ENCODE results near the gene MIEF2. TPM values are rescaled to one million over a fixed set of nuclear protein-coding genes. Genes with fewer than 3 reads are reported as not detected.

Gene MIEF2
- total and polyA plus RNA-seq, 2 donors (not counting 3 experiments of a cell fraction or from before 2014, with no cell fraction given) = 8.3 to 22.7 TPM

GRCh38 chr17:18246109-18246725, 14.2 kb upstream of the MIEF2 start:
- Histone ChIP-seq H3K9me1 (replicated peaks; ENCODE audit: control insufficient read depth, extremely low read depth, insufficient read depth, low read length) (no peaks in the 10 kb centered on the region), H3K4me2 (ENCODE audit: insufficient read depth, low read length) (no peak overlapping the region), H4K20me1 (replicated peaks; ENCODE audit: control insufficient read depth, extremely low read depth, insufficient read depth, low read length) (no peaks in the 10 kb centered on the region), H3K9ac (replicated peaks; ENCODE audit: extremely low read depth, insufficient read depth, low read length) (no peak overlapping the region), H2AFZ (ENCODE audit: low read depth, low read length) (no peak overlapping the region), H3K9me3 (replicated peaks; ENCODE audit: control insufficient read depth, insufficient read depth, low read length) (no peaks in the 10 kb centered on the region), H3K4me1 (ENCODE audit: control insufficient read depth, extremely low read depth, insufficient read depth, low read length) (peaks cover 23% of the 10 kb centered on the region), H3K36me3 (ENCODE audit: control insufficient read depth in 2 of 2, extremely low read depth in 1 of 2, insufficient read depth in 2 of 2, low read length in 2 of 2) (peaks cover 16 to 49% of the 10 kb centered on the region in 2 experiments), H3K27ac (ENCODE audit: insufficient read depth, low read depth, low read length) (no peak overlapping the region), H3K27me3 (ENCODE audit: control insufficient read depth in 2 of 2, insufficient read depth in 2 of 2, low read length in 2 of 2) (no peaks in the 10 kb centered on the region), H3K79me2 (ENCODE audit: control insufficient read depth, insufficient read depth, low read length) (no peaks in the 10 kb centered on the region), H3K4me3 (replicated peaks in 1 of 3; ENCODE audit: insufficient read depth in 1 of 3, low read depth in 1 of 3, low read length in 3 of 3) (no peak overlapping the region)
- no TSS peak for BruUV-seq (replicated peaks)
- DNase-seq (ENCODE audit: low read depth, low spot score) (no peak), FAIRE-seq (no peak)
- ChIA-PET POLR2A (no interaction called here), CTCF (no interaction called here)
- dilution Hi-C loops (cut with MboI; ENCODE audit: extremely low pct_ligation_motif_present, low sequenced_read_pairs) = no loop called here
- intact Hi-C loops (cut with micrococcal nuclease) = loop anchor here (5.0 kb wide), 1 partner anchor 56 kb away; no protein-coding TSS in a partner anchor
- no peak for TF ChIP-seq EZH2 (IDR thresholded peaks at IDR 0.05; ENCODE audit: borderline replicate concordance, low read depth, low read length, severe bottlenecking)
- no peak for TF ChIP-seq POLR2A (IDR thresholded peaks at IDR 0.05; ENCODE audit: low read depth, low read length)
- no peak for TF ChIP-seq MAX (IDR thresholded peaks at IDR 0.05; ENCODE audit: insufficient read depth, insufficient read length)
- TF ChIP-seq MYC (IDR thresholded peaks at IDR 0.05; ENCODE audit: low read depth, low read length) = no peak
- no peak for TF ChIP-seq GATA2 (IDR thresholded peaks at IDR 0.05; ENCODE audit: insufficient read depth, insufficient read length, low read depth, low read length)
- no peak for TF ChIP-seq JUN (IDR thresholded peaks at IDR 0.05; ENCODE audit: borderline replicate concordance, insufficient read depth, insufficient read length, low read depth)
- TF ChIP-seq POLR2AphosphoS5 (IDR thresholded peaks at IDR 0.05; ENCODE audit: insufficient read depth, low read depth, low read length) = no peak
- no peak for TF ChIP-seq FOS (IDR thresholded peaks at IDR 0.05; ENCODE audit: borderline replicate concordance, insufficient read depth, low read length)
- no peak for TF ChIP-seq CTCF (IDR thresholded peaks at IDR 0.05; ENCODE audit: extremely low read depth in 1 of 2, insufficient read depth in 1 of 2, low read depth in 1 of 2, low read length in 2 of 2)
